Brain microvascular endothelial cell (primary cell): Measurements from ENCODE around the gene INVS.

Experiments used
- DNase-seq: peaks from one replicate; pipeline ENCODE4 v3.0.0-alpha.2; 2020
- H3K27ac ChIP-seq: fragments of 250-450 bp; sonication (Bioruptor Pico); 2 replicates; pipeline ENCODE4 v1.5.1; 2020; ENCODE audit warnings: mild to moderate bottlenecking, moderate library complexity
- H3K27me3 ChIP-seq: fragments of 250-450 bp; sonication (Bioruptor Pico); replicated peaks from 2 replicates; pipeline ENCODE4 v1.5.1; 2020; ENCODE audit warnings: mild to moderate bottlenecking
- H3K36me3 ChIP-seq: fragments of 250-450 bp; sonication (Bioruptor Pico); replicated peaks from 2 replicates; pipeline ENCODE4 v1.5.1; 2020; ENCODE audit warnings: mild to moderate bottlenecking
- H3K4me3 ChIP-seq: 2 replicates; pipeline ENCODE4 v1.5.1; 2011; ENCODE audit warnings: low read depth, mild to moderate bottlenecking, control low read depth, low read length, moderate library complexity
- CTCF ChIP-seq: IDR thresholded peaks from 2 replicates; pipeline ENCODE4 v1.5.1; 2011; ENCODE audit warnings: low read depth, mild to moderate bottlenecking, moderate library complexity, low read length, control low read depth, inconsistent platforms; ENCODE audit errors: missing control alignments
- in situ Hi-C: cut with HindIII; loops from 2 replicates; pipeline ENCODE4 v1.10.0; 2017; ENCODE audit warnings: low sequenced_read_pairs, low pct_ligation_motif_present

INVS gene

GRCh38 chr9:100202806-100203205 lies 103.8 kb downstream of the INVS start:
- in situ Hi-C loops = no loop called here
- Histone ChIP-seq H3K4me3 (no peak overlapping the region), H3K27ac (no peak overlapping the region), H3K27me3 (no peaks in the 10 kb centered on the region), H3K36me3 (no peaks in the 10 kb centered on the region)
- TF ChIP-seq CTCF = no peak
- DNase-seq = no peak

GRCh38 chr9:100204796-100205195 lies 105.8 kb downstream of the INVS start:
- Histone ChIP-seq H3K27me3 (no peaks in the 10 kb centered on the region), H3K36me3 (no peaks in the 10 kb centered on the region), H3K27ac (peak overlapping the region; percentile 37), H3K4me3 (no peak overlapping the region)
- in situ Hi-C loops = no loop called here
- TF ChIP-seq CTCF = no peak
- no peak for DNase-seq

- no peaks in the 10 kb centered on the region for H3K27me3 ChIP-seq
- in situ Hi-C loops = no loop called here
- H3K36me3 ChIP-seq = no peaks in the 10 kb centered on the region
- H3K27ac ChIP-seq = no peak overlapping the region
- no peak for DNase-seq
- TF ChIP-seq CTCF = no peak
- no peak overlapping the region for H3K4me3 ChIP-seq
Observed at GRCh38 chr9:100206899-100207298, 107.9 kb downstream of the INVS start.

DNA sequence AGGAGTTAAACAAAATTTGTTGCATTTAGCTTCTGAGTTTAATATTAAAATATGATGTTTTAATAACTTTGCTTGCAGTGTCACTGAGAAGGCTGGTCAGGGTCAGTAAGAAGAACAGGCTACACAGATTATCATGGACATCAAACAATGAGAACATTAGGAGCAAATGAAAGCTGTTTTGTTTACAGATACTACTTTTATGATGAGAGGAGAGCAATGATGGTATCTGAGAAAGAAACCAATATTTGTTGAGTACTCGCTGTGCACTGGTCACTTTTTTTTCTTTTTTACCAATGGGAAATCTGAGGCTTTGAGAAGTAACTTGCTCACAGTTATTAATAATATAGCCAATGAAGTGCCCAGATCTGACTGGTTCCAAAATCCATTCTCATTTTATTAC lies 109.6 kb downstream of the INVS start:
- in situ Hi-C loops = no loop called here
- H3K27ac ChIP-seq = no peak overlapping the region
- H3K27me3 ChIP-seq = no peaks in the 10 kb centered on the region
- no peak for TF ChIP-seq CTCF
- DNase-seq = no peak
- no peak overlapping the region for H3K4me3 ChIP-seq
- no peaks in the 10 kb centered on the region for H3K36me3 ChIP-seq

GRCh38 chr9:100211476-100211875 lies 112.4 kb downstream of the INVS start:
- in situ Hi-C loops = no loop called here
- no peak for TF ChIP-seq CTCF
- Histone ChIP-seq H3K27ac (no peak overlapping the region), H3K36me3 (no peaks in the 10 kb centered on the region), H3K4me3 (no peak overlapping the region), H3K27me3 (no peaks in the 10 kb centered on the region)
- DNase-seq = no peak

DNA sequence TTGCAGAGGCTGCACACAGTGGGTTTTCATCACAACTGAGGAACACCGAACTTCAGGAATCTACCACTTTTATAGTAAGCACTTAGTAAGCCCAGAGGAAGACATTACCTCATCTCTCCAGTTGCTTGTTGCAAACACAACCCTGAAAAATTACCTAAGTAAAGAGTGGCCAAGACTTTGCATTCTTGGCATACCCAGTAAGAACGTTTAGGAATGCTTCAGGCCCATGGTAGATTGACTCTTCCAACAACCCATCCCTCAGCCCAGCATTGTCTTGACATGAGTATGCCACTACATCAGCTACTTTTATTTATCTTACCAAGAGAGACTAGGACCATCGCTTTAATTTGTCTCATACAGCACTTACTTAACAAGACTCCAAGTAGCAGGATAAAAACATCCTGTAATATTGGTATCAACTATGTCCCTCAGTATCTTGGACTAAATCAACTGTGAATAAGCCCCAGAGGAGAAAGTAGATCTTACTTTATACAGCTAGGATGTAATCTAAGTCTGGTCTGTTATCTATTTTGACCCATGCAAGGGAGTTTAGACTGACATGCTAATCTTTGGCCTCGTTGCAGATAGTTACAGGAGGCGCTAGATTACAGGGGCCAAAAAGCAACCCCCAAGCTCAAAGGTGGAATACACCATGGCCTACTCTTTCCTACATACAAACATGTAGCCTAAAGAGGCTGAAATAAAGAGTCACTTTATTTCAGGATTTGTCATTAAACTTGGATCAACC lies 114.9 kb downstream of the INVS start:
- peak; percentile 80 for DNase-seq
- TF ChIP-seq CTCF = no peak
- in situ Hi-C loops = no loop called here
- no peak overlapping the region for H3K4me3 ChIP-seq
- H3K27me3 ChIP-seq = no peaks in the 10 kb centered on the region
- H3K27ac ChIP-seq = no peak overlapping the region
- H3K36me3 ChIP-seq = no peaks in the 10 kb centered on the region
